ENCODE data around the gene MAP4K3. TPM values are rescaled to one million over a fixed set of nuclear protein-coding genes. Genes with fewer than 3 reads are reported as not detected.

Gene MAP4K3
- total RNA-seq, 6 donors from 2014 or later: 29.8 to 83.6 (median 51.1) TPM

GRCh38 chr2:39210846-39211245, 226.2 kb downstream of the MAP4K3 start:
- DNase-seq: no peak
- Histone ChIP-seq H3K9me3 (no peaks in the 10 kb centered on the region), H3K27me3 (no peaks in the 10 kb centered on the region), H3K36me3 (no peaks in the 10 kb centered on the region), H3K4me1 (no peaks in the 10 kb centered on the region), H3K27ac (no peak overlapping the region), H3K4me3 (no peak overlapping the region)
- WGBS, 2 donors: 76 to 87% methylated on average over 1 of the region's 1 CpG
- no peak for ATAC-seq (ENCODE audit: low FRiP score in 2 of 2)
- TF ChIP-seq EP300 (IDR thresholded peaks at IDR 0.05) (no peak), CTCF (IDR thresholded peaks at IDR 0.05) (no peak), POLR2A (IDR thresholded peaks at IDR 0.05) (no peak), POLR2AphosphoS5 (IDR thresholded peaks at IDR 0.05) (no peak)

GRCh38 chr2:39203382-39203781, 233.7 kb downstream of the MAP4K3 start:
- DNase-seq (no peak), ATAC-seq (ENCODE audit: low FRiP score in 2 of 2) (no peak)
- Histone ChIP-seq H3K27ac (no peak overlapping the region), H3K27me3 (no peaks in the 10 kb centered on the region), H3K9me3 (no peaks in the 10 kb centered on the region), H3K4me1 (no peaks in the 10 kb centered on the region), H3K4me3 (no peak overlapping the region), H3K36me3 (no peaks in the 10 kb centered on the region)
- WGBS, 2 donors: 92 to 95% methylated on average over 6 of the region's 6 CpGs
- TF ChIP-seq EP300 (IDR thresholded peaks at IDR 0.05): no peak
- TF ChIP-seq POLR2A (IDR thresholded peaks at IDR 0.05): no peak
- TF ChIP-seq CTCF (IDR thresholded peaks at IDR 0.05): no peak
- TF ChIP-seq POLR2AphosphoS5 (IDR thresholded peaks at IDR 0.05): no peak

GRCh38 chr2:39202639-39203369, 234.3 kb downstream of the MAP4K3 start:
- H3K27me3 ChIP-seq: no peaks in the 10 kb centered on the region
- no peak for ATAC-seq (ENCODE audit: low FRiP score in 2 of 2)
- H3K36me3 ChIP-seq: no peaks in the 10 kb centered on the region
- TF ChIP-seq POLR2A (IDR thresholded peaks at IDR 0.05) (no peak), CTCF (IDR thresholded peaks at IDR 0.05) (no peak), POLR2AphosphoS5 (IDR thresholded peaks at IDR 0.05) (no peak), EP300 (IDR thresholded peaks at IDR 0.05) (no peak)
- no peak overlapping the region for H3K27ac ChIP-seq
- H3K4me3 ChIP-seq: no peak overlapping the region
- WGBS, 2 donors: 86 to 96% methylated on average over 1 of the region's 1 CpG
- no peak for DNase-seq
- no peaks in the 10 kb centered on the region for H3K9me3 ChIP-seq
- H3K4me1 ChIP-seq: no peaks in the 10 kb centered on the region

Small RNAs within 50 kb of the gene (small RNA-seq; reads per million reads assigned to genes)
- 0 reads per million in 4 donors for gene RF00272

Other genes starting within 250 kb of the MAP4K3 start
- gene CDKL4, start 193.3 kb downstream of the MAP4K3 start, total RNA-seq: 1 to 10 TPM in 2 of 6 donors, under 1 TPM in 2, not detected in 2; 0.54 to 5.2 (median 1.4) TPM
- gene TMEM178A, start 228.6 kb upstream of the MAP4K3 start, total RNA-seq: 10 to 100 TPM in 1 of 6 donors, 1 to 10 TPM in 5; 1.7 to 10.5 (median 4.7) TPM

Measured in upper lobe of left lung (tissue), 6 donors.